HUES64 (cell line): ENCODE results near the gene GUK1.

Experiments
- H3K27ac ChIP-seq: 2 replicates; pipeline ENCODE4 v1.7.0; 2013; ENCODE audit warnings: low read depth, low read length, inconsistent platforms
- H3K27me3 ChIP-seq: 2 replicates; pipeline ENCODE4 v1.6.1; 2013; ENCODE audit warnings: mild to moderate bottlenecking, low read length; ENCODE audit not compliant: insufficient read depth
- H3K36me3 ChIP-seq: 2 replicates; pipeline ENCODE4 v1.6.1; 2013; ENCODE audit warnings: mild to moderate bottlenecking, low read length; ENCODE audit not compliant: insufficient read depth
- H3K4me1 ChIP-seq: 2 replicates; pipeline ENCODE4 v1.6.1; 2013; ENCODE audit warnings: mild to moderate bottlenecking, low read length, moderate library complexity; ENCODE audit not compliant: insufficient read depth
- H3K4me3 ChIP-seq: 2 replicates; pipeline ENCODE4 v1.5.1; 2013; ENCODE audit warnings: mild to moderate bottlenecking, low read length, moderate library complexity
- H3K9ac ChIP-seq: 2 replicates; pipeline ENCODE4 v1.6.1; 2013; ENCODE audit warnings: mild to moderate bottlenecking, low read depth, low read length
- H3K9me3 ChIP-seq: 2 replicates; pipeline ENCODE4 v1.6.1; 2013; ENCODE audit warnings: low read depth, low read length; ENCODE audit not compliant: insufficient read depth
- WGBS: fragments of 150-250, 120-280 bp; methylation state at CpG from one replicate; pipeline ENCODE4 v1.1.7; 2013; ENCODE audit warnings: missing lambda C conversion rate; 5-methylcytosine and 5-hydroxymethylcytosine counted together

The GUK1 gene

GRCh38 chr1:228136901-228137300 is 3.2 kb upstream of the GUK1 start:
- peaks cover 52% of the 10 kb centered on the region for H3K27me3 ChIP-seq
- WGBS = 63% methylated on average over 1 of the region's 1 CpG
- H3K27ac ChIP-seq = no peak overlapping the region
- no peaks in the 10 kb centered on the region for H3K9me3 ChIP-seq
- no peaks in the 10 kb centered on the region; the same call in 1 of the 2 replicates for H3K4me1 ChIP-seq
- H3K4me3 ChIP-seq = no peak overlapping the region
- no peaks in the 10 kb centered on the region for H3K36me3 ChIP-seq
- H3K9ac ChIP-seq = no peak overlapping the region

- peak overlapping the region; percentile 100 for H3K4me3 ChIP-seq
- peak overlapping the region; percentile 39 for H3K9ac ChIP-seq
- H3K9me3 ChIP-seq = no peaks in the 10 kb centered on the region
- WGBS = 23% methylated on average over 30 of the region's 30 CpGs
- peak overlapping the region; percentile 86 for H3K27ac ChIP-seq
- H3K36me3 ChIP-seq = no peaks in the 10 kb centered on the region
- H3K4me1 ChIP-seq = no peaks in the 10 kb centered on the region
- H3K27me3 ChIP-seq = peaks cover 41% of the 10 kb centered on the region
These were observed 611 bp upstream of the GUK1 start for GRCh38 chr1:228139406-228139930.

- peak overlapping the region; percentile 92 for H3K9ac ChIP-seq
- no peaks in the 10 kb centered on the region for H3K36me3 ChIP-seq
- no peaks in the 10 kb centered on the region for H3K4me1 ChIP-seq
- H3K4me3 ChIP-seq = peak overlapping the region; percentile 100
- no peaks in the 10 kb centered on the region for H3K9me3 ChIP-seq
- WGBS = 18% methylated on average over 25 of the region's 25 CpGs
- H3K27me3 ChIP-seq = peaks cover 28% of the 10 kb centered on the region
- H3K27ac ChIP-seq = peak overlapping the region; percentile 80
These were observed 696 bp downstream of the GUK1 start for GRCh38 chr1:228140724-228141225.

DNA sequence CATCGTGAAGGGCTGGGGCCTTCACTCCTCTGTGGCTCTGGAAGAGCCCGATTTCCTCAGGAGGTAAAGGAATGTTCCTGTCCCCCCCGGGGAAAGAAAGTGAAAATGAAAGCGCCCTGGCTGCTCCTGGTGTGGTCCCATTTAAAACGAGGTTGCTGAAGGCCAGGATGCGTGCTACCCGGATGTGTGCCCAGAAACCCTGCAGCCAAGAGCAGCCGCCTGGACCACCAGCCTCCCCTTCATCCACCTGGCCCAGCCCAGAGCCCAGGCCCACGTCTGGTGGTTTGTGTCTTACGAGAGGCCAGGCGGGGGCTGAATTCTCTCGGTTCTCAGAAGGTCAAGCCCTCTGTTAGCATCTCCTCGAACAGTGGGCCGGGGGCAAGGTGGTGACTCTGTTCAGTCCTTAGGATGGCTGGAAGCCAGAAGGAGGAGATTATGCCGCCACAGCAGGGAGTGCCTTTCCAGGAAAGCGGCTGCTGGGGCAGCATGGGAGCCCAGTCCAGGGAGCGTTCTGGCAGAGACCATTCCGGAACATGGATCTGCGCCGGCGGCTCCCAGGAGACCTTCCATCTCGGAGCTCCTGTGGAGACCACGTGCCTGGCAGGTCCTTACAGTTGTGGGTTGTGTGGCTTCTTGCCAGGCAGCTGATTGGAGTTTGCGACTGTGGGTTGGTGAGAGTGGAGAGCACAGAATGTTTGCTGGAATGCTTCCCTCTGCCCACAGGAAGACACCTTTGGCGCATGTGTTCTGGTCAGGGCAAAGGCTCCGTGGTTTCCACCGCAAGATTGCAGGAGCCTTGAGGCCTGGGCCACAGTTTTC is 1.4 kb downstream of the GUK1 start:
- H3K27me3 ChIP-seq = peaks cover 22% of the 10 kb centered on the region
- no peak overlapping the region for H3K27ac ChIP-seq
- H3K36me3 ChIP-seq = 0 out of 2 replicates have a peak, but pooled peaks cover 2% of the 10 kb centered on the region
- H3K9me3 ChIP-seq = no peaks in the 10 kb centered on the region
- 83% methylated on average over 27 of the region's 27 CpGs for WGBS
- peak overlapping the region; percentile 92 for H3K9ac ChIP-seq
- peak overlapping the region; percentile 100 for H3K4me3 ChIP-seq
- no peaks in the 10 kb centered on the region for H3K4me1 ChIP-seq

DNA sequence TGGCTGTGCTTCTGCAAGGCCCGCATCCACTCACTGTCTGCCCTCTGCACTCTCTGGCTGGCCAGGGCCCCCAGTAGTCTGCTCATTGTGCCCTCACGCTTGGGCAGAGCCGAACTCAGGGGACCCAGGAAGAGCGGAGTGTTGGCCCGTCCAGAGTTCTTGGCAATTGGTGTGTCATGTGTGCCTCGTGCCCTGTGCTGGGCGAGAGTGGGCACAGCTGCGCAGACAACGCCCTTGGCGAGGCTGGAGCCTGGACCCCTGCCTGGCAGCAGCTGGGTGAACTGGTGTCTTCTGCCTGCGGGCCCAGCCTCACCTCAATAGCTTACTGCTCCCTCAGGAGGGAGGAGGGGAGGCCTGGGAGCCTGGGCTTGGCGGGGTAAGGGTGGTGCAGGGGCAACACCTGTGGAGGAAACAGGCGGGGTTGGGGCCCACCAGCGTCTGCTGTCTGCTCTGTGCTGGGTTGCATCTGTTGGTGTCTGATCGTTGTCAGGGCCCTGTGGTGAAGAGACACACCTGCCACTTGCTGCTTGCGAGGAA is 2.1 kb downstream of the GUK1 start:
- H3K4me1 ChIP-seq = no peaks in the 10 kb centered on the region

GRCh38 chr1:228142701-228143136 is 2.6 kb downstream of the GUK1 start:
- no peak overlapping the region for H3K4me3 ChIP-seq
- no peaks in the 10 kb centered on the region for H3K9me3 ChIP-seq
- no peaks in the 10 kb centered on the region for H3K4me1 ChIP-seq
- no peak overlapping the region for H3K27ac ChIP-seq
- H3K27me3 ChIP-seq = peaks cover 9% of the 10 kb centered on the region; the same call in 1 of the 2 replicates
- H3K36me3 ChIP-seq = 0 out of 2 replicates have a peak, but pooled peaks cover 4% of the 10 kb centered on the region
- H3K9ac ChIP-seq = no peak overlapping the region
- 95% methylated on average over 11 of the region's 11 CpGs for WGBS

More for the DNA sequence above, 2.1 kb downstream of the GUK1 start:
- Histone ChIP-seq H3K4me3 (no peak overlapping the region), H3K36me3 (0 out of 2 replicates have a peak, but pooled peaks cover 4% of the 10 kb centered on the region), H3K9ac (no peak overlapping the region), H3K9me3 (no peaks in the 10 kb centered on the region), H3K27me3 (peaks cover 14% of the 10 kb centered on the region), H3K27ac (no peak overlapping the region)
- 94% methylated on average over 16 of the region's 16 CpGs for WGBS

- no peaks in the 10 kb centered on the region for H3K9me3 ChIP-seq
- peaks cover under 1% of the 10 kb centered on the region; the same call in 1 of the 2 replicates for H3K27me3 ChIP-seq
- 0 out of 2 replicates have a peak, but pooled peaks cover 4% of the 10 kb centered on the region for H3K36me3 ChIP-seq
- WGBS = 93% methylated on average over 12 of the region's 12 CpGs
- no peak overlapping the region for H3K9ac ChIP-seq
- H3K4me1 ChIP-seq = no peaks in the 10 kb centered on the region
- H3K4me3 ChIP-seq = no peak overlapping the region
- no peak overlapping the region for H3K27ac ChIP-seq
These were observed 3.6 kb downstream of the GUK1 start for GRCh38 chr1:228143480-228144192.

- Histone ChIP-seq H3K9me3 (no peaks in the 10 kb centered on the region), H3K27ac (no peak overlapping the region), H3K9ac (no peak overlapping the region), H3K4me3 (no peak overlapping the region), H3K36me3 (0 out of 2 replicates have a peak, but pooled peaks cover 4% of the 10 kb centered on the region), H3K27me3 (no peaks in the 10 kb centered on the region), H3K4me1 (0 out of 2 replicates have a peak, but pooled peaks cover 5% of the 10 kb centered on the region)
- 89% methylated on average over 16 of the region's 16 CpGs for WGBS
These were observed 4.3 kb downstream of the GUK1 start for GRCh38 chr1:228144193-228144992.

GRCh38 chr1:228144993-228145343 is 4.9 kb downstream of the GUK1 start:
- H3K27ac ChIP-seq = no peak overlapping the region
- 89% methylated on average over 8 of the region's 8 CpGs for WGBS
- H3K4me3 ChIP-seq = no peak overlapping the region
- H3K27me3 ChIP-seq = no peaks in the 10 kb centered on the region
- H3K9me3 ChIP-seq = no peaks in the 10 kb centered on the region
- H3K4me1 ChIP-seq = 0 out of 2 replicates have a peak, but pooled peaks cover 5% of the 10 kb centered on the region
- H3K9ac ChIP-seq = no peak overlapping the region
- 0 out of 2 replicates have a peak, but pooled peaks cover 4% of the 10 kb centered on the region for H3K36me3 ChIP-seq
